Measurements from ENCODE around the gene GABRR1.

GABRR1 gene

GRCh38 chr6:89194559-89194958, 22.6 kb downstream of the GABRR1 start:
- H3K4me1 ChIP-seq (ENCODE audit: insufficient read depth, low read length, severe bottlenecking) = no peaks in the 10 kb centered on the region
- H3F3A ChIP-seq (ENCODE audit: insufficient read depth, low read length) = no peaks in the 10 kb centered on the region
- H3K36me3 ChIP-seq (ENCODE audit: insufficient read depth, low read length) = no peaks in the 10 kb centered on the region
- H4K20me1 ChIP-seq (ENCODE audit: insufficient read depth, low read length) = no peaks in the 10 kb centered on the region
- no peak overlapping the region for H3K9ac ChIP-seq (ENCODE audit: low read length)
- no peak for TF ChIP-seq CTCF (IDR thresholded peaks at IDR 0.05; ENCODE audit: low read length)
- no peak for TF ChIP-seq EZH2 (IDR thresholded peaks at IDR 0.05; ENCODE audit: borderline replicate concordance, low read length)
- H2AFZ ChIP-seq (ENCODE audit: low read length) = no peak overlapping the region
- H3K79me2 ChIP-seq (ENCODE audit: insufficient read depth, low read length) = no peaks in the 10 kb centered on the region
- H3K9me2 ChIP-seq (ENCODE audit: low read depth, low read length) = no peaks in the 10 kb centered on the region
- no peaks in the 10 kb centered on the region; the same call in 1 of the 2 replicates for H3K9me3 ChIP-seq (ENCODE audit: low read length)
- H3K27me3 ChIP-seq (ENCODE audit: insufficient read depth, low read length) = peaks cover 3% of the 10 kb centered on the region; the same call in 1 of the 2 replicates
- H3K4me2 ChIP-seq (ENCODE audit: low read length) = no peak overlapping the region
- H3K27ac ChIP-seq (ENCODE audit: low read depth, low read length, poor library complexity, severe bottlenecking) = no peak overlapping the region
- no peak overlapping the region for H3K4me3 ChIP-seq (ENCODE audit: low read depth, low read length, poor library complexity, severe bottlenecking)

GRCh38 chr6:89190741-89191140, 26.4 kb downstream of the GABRR1 start:
- Histone ChIP-seq H4K20me1 (ENCODE audit: insufficient read depth, low read length) (no peaks in the 10 kb centered on the region), H3K4me2 (ENCODE audit: low read length) (no peak overlapping the region), H2AFZ (ENCODE audit: low read length) (no peak overlapping the region), H3K79me2 (ENCODE audit: insufficient read depth, low read length) (no peaks in the 10 kb centered on the region), H3K4me3 (ENCODE audit: low read depth, low read length, poor library complexity, severe bottlenecking) (no peak overlapping the region), H3K27me3 (ENCODE audit: insufficient read depth, low read length) (no peaks in the 10 kb centered on the region; the same call in 1 of the 2 replicates), H3K9me2 (ENCODE audit: low read depth, low read length) (no peaks in the 10 kb centered on the region), H3K9ac (ENCODE audit: low read length) (no peak overlapping the region), H3F3A (ENCODE audit: insufficient read depth, low read length) (no peaks in the 10 kb centered on the region), H3K36me3 (ENCODE audit: insufficient read depth, low read length) (no peaks in the 10 kb centered on the region), H3K4me1 (ENCODE audit: insufficient read depth, low read length, severe bottlenecking) (no peaks in the 10 kb centered on the region), H3K9me3 (ENCODE audit: low read length) (no peaks in the 10 kb centered on the region; the same call in 1 of the 2 replicates), H3K27ac (ENCODE audit: low read depth, low read length, poor library complexity, severe bottlenecking) (no peak overlapping the region)
- TF ChIP-seq CTCF (IDR thresholded peaks at IDR 0.05; ENCODE audit: low read length) (no peak), EZH2 (IDR thresholded peaks at IDR 0.05; ENCODE audit: borderline replicate concordance, low read length) (no peak)

GRCh38 chr6:89187504-89187903, 29.7 kb downstream of the GABRR1 start:
- H3K4me1 ChIP-seq (ENCODE audit: insufficient read depth, low read length, severe bottlenecking) = no peaks in the 10 kb centered on the region
- no peaks in the 10 kb centered on the region for H3F3A ChIP-seq (ENCODE audit: insufficient read depth, low read length)
- TF ChIP-seq EZH2 (IDR thresholded peaks at IDR 0.05; ENCODE audit: borderline replicate concordance, low read length) = no peak

GRCh38 chr6:89186762-89187161, 30.4 kb downstream of the GABRR1 start:
- H3K79me2 ChIP-seq (ENCODE audit: insufficient read depth, low read length) = no peaks in the 10 kb centered on the region
- H3K4me1 ChIP-seq (ENCODE audit: insufficient read depth, low read length, severe bottlenecking) = no peaks in the 10 kb centered on the region
- TF ChIP-seq EZH2 (IDR thresholded peaks at IDR 0.05; ENCODE audit: borderline replicate concordance, low read length) (no peak), CTCF (IDR thresholded peaks at IDR 0.05; ENCODE audit: low read length) (no peak)

More at GRCh38 chr6:89187504-89187903, 29.7 kb downstream of the GABRR1 start:
- no peak overlapping the region for H3K4me3 ChIP-seq (ENCODE audit: low read depth, low read length, poor library complexity, severe bottlenecking)
- no peak overlapping the region for H2AFZ ChIP-seq (ENCODE audit: low read length)
- H3K9me3 ChIP-seq (ENCODE audit: low read length) = no peaks in the 10 kb centered on the region
- no peaks in the 10 kb centered on the region for H3K36me3 ChIP-seq (ENCODE audit: insufficient read depth, low read length)
- no peaks in the 10 kb centered on the region for H3K27me3 ChIP-seq (ENCODE audit: insufficient read depth, low read length)
- no peak overlapping the region for H3K9ac ChIP-seq (ENCODE audit: low read length)
- no peaks in the 10 kb centered on the region for H3K79me2 ChIP-seq (ENCODE audit: insufficient read depth, low read length)
- H3K4me2 ChIP-seq (ENCODE audit: low read length) = no peak overlapping the region
- H3K9me2 ChIP-seq (ENCODE audit: low read depth, low read length) = no peaks in the 10 kb centered on the region
- no peak overlapping the region for H3K27ac ChIP-seq (ENCODE audit: low read depth, low read length, poor library complexity, severe bottlenecking)
- no peaks in the 10 kb centered on the region for H4K20me1 ChIP-seq (ENCODE audit: insufficient read depth, low read length)

More at GRCh38 chr6:89186762-89187161, 30.4 kb downstream of the GABRR1 start:
- H3K4me2 ChIP-seq (ENCODE audit: low read length) = no peak overlapping the region
- H3K27me3 ChIP-seq (ENCODE audit: insufficient read depth, low read length) = no peaks in the 10 kb centered on the region; the same call in 1 of the 2 replicates
- H2AFZ ChIP-seq (ENCODE audit: low read length) = no peak overlapping the region
- H4K20me1 ChIP-seq (ENCODE audit: insufficient read depth, low read length) = no peaks in the 10 kb centered on the region
- no peak overlapping the region for H3K27ac ChIP-seq (ENCODE audit: low read depth, low read length, poor library complexity, severe bottlenecking)
- no peaks in the 10 kb centered on the region for H3K9me2 ChIP-seq (ENCODE audit: low read depth, low read length)
- H3K9ac ChIP-seq (ENCODE audit: low read length) = no peak overlapping the region
- no peaks in the 10 kb centered on the region for H3K36me3 ChIP-seq (ENCODE audit: insufficient read depth, low read length)
- no peaks in the 10 kb centered on the region for H3F3A ChIP-seq (ENCODE audit: insufficient read depth, low read length)
- H3K4me3 ChIP-seq (ENCODE audit: low read depth, low read length, poor library complexity, severe bottlenecking) = no peak overlapping the region
- H3K9me3 ChIP-seq (ENCODE audit: low read length) = no peaks in the 10 kb centered on the region
